NCI-H510A (cell line): ENCODE data around the gene PPARD.
"Not testable (repeated sequence)": the region's sequence is repeated elsewhere in the genome, so short reads cannot be mapped to it uniquely, and the experiment has no call there.

ENCODE experiments used
- DNase-seq: peaks from one replicate; lab custom pipeline; 2025; lab: John Stamatoyannopoulos, UW

Gene PPARD

GRCh38 chr6:35342258-35343091 is at the start of gene PPARD:
Gene PPARD, plus strand, starts transcription at chr6:35342558. Its CDS starts 68,530 bp downstream, at chr6:35411088.
- peak; percentile 91 for DNase-seq

GRCh38 chr6:35293681-35294080 is 48.7 kb upstream of the PPARD start:
- DNase-seq = no peak

GRCh38 chr6:35294308-35294945 is 47.9 kb upstream of the PPARD start:
- peak; percentile 27 for DNase-seq

GRCh38 chr6:35295036-35295435 is 47.3 kb upstream of the PPARD start:
- no peak for DNase-seq

- no peak for DNase-seq
Observed at GRCh38 chr6:35295521-35296315, 46.6 kb upstream of the PPARD start.

GRCh38 chr6:35296931-35297600 is 45.3 kb upstream of the PPARD start:
- no peak for DNase-seq

- peak; percentile 89 for DNase-seq
Observed at GRCh38 chr6:35297601-35298481, 44.5 kb upstream of the PPARD start, which contains the start of gene DEF6. Gene DEF6, plus strand, starts transcription at chr6:35297818. Its CDS starts 39 bp downstream, at chr6:35297857.

- no peak for DNase-seq
Observed at GRCh38 chr6:35298625-35299140, 43.7 kb upstream of the PPARD start.

- no peak for DNase-seq
Observed at GRCh38 chr6:35299674-35300073, 42.7 kb upstream of the PPARD start.

GRCh38 chr6:35300848-35301247 is 41.5 kb upstream of the PPARD start:
- DNase-seq = no peak

- peak; percentile 34 for DNase-seq
Observed at GRCh38 chr6:35302604-35303241, 39.6 kb upstream of the PPARD start.

GRCh38 chr6:35304299-35304698 is 38.1 kb upstream of the PPARD start:
- DNase-seq = no peak

- DNase-seq = no peak
Observed at GRCh38 chr6:35305117-35305516, 37.2 kb upstream of the PPARD start.

GRCh38 chr6:35307138-35307537 is 35.2 kb upstream of the PPARD start:
- not testable (repeated sequence) for DNase-seq

- not testable (repeated sequence) for DNase-seq
Observed at GRCh38 chr6:35308543-35308942, 33.8 kb upstream of the PPARD start.

GRCh38 chr6:35309611-35310264 is 32.6 kb upstream of the PPARD start:
- DNase-seq = no peak

GRCh38 chr6:35310265-35310831 is 32.0 kb upstream of the PPARD start:
- DNase-seq = no peak

- DNase-seq = no peak
Observed at GRCh38 chr6:35311390-35312075, 30.8 kb upstream of the PPARD start.
